HT-29 (cell line): ENCODE results near the gene TWIST2. TPM values are rescaled to one million over a fixed set of nuclear protein-coding genes. Genes with fewer than 3 reads are reported as not detected.
A peak's percentile ranks its signal among the peaks of the same experiment; 100 is the strongest.

Source experiments
- DNase-seq: peaks from one replicate; pipeline ENCODE4 v3.0.0-alpha.2; 2015; ENCODE audit warnings: low spot score
- total RNA-seq: library from RNA; depleted of rRNA; stranded (reverse); fragments of >200 nt; shearing (Covaris generic); gene quantifications from 2 replicates; pipeline ENCODE4 v1.2.3, GENCODE V29; 2014

TWIST2 gene
- total RNA-seq, 1 experiment from 2014 or later: not detected

GRCh38 chr2:238938401-238939055 is 90.6 kb downstream of the TWIST2 start:
- DNase-seq: no peak

GRCh38 chr2:238939074-238939473 is 91.2 kb downstream of the TWIST2 start:
- no peak for DNase-seq

- no peak for DNase-seq
These were observed 91.9 kb downstream of the TWIST2 start for GRCh38 chr2:238939521-238940403.

- DNase-seq: no peak
These were observed 92.9 kb downstream of the TWIST2 start for GRCh38 chr2:238940806-238941205.

- DNase-seq: no peak
These were observed 93.4 kb downstream of the TWIST2 start for GRCh38 chr2:238941262-238941792.

- DNase-seq: no peak
These were observed 94.3 kb downstream of the TWIST2 start for GRCh38 chr2:238942080-238942725.

- DNase-seq: no peak
These were observed 94.9 kb downstream of the TWIST2 start for GRCh38 chr2:238942726-238943300.

- no peak for DNase-seq
These were observed 95.6 kb downstream of the TWIST2 start for GRCh38 chr2:238943338-238944067.

GRCh38 chr2:238945433-238946150 is 97.7 kb downstream of the TWIST2 start:
- peak; percentile 63 for DNase-seq

GRCh38 chr2:238946318-238947242 is 98.7 kb downstream of the TWIST2 start:
- no peak for DNase-seq

GRCh38 chr2:238947243-238947760 is 99.4 kb downstream of the TWIST2 start:
- DNase-seq: no peak

- DNase-seq: peak; percentile 88
These were observed 100.2 kb downstream of the TWIST2 start for GRCh38 chr2:238947920-238948710.

GRCh38 chr2:238948765-238949641 is 101.1 kb downstream of the TWIST2 start:
- DNase-seq: peak; percentile 5

GRCh38 chr2:238949710-238950345 is 101.9 kb downstream of the TWIST2 start:
- no peak for DNase-seq

GRCh38 chr2:238950551-238950950 is 102.7 kb downstream of the TWIST2 start:
- DNase-seq: no peak

- no peak for DNase-seq
These were observed 104.5 kb downstream of the TWIST2 start for GRCh38 chr2:238952261-238952919.
